Measurements from ENCODE around the gene BCL2.

DNA sequence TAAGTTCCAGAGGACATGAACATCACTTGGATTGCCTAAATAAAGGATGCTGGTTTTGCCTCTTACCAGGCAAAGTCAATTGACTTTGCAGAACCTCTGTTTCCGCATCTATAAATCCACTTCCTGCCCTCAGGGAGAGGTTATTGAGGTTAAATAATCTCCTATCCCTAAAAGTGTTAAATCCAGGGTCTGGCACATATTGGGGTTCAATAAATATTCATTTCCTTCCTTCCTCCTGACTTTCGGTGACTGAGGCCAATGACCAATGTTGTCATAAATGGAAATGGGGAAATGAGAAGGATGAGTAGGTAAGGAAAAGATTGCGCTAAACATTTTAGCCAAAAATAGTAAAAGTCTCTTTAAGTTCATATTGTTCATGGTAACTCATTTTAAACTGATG lies 16.0 kb downstream of the BCL2 start:
- TF ChIP-seq, protein P1, sequence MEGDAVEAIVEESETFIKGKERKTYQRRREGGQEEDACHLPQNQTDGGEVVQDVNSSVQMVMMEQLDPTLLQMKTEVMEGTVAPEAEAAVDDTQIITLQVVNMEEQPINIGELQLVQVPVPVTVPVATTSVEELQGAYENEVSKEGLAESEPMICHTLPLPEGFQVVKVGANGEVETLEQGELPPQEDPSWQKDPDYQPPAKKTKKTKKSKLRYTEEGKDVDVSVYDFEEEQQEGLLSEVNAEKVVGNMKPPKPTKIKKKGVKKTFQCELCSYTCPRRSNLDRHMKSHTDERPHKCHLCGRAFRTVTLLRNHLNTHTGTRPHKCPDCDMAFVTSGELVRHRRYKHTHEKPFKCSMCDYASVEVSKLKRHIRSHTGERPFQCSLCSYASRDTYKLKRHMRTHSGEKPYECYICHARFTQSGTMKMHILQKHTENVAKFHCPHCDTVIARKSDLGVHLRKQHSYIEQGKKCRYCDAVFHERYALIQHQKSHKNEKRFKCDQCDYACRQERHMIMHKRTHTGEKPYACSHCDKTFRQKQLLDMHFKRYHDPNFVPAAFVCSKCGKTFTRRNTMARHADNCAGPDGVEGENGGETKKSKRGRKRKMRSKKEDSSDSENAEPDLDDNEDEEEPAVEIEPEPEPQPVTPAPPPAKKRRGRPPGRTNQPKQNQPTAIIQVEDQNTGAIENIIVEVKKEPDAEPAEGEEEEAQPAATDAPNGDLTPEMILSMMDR (IDR thresholded peaks at IDR 0.05) = no peak
- TF ChIP-seq POLR2AphosphoS5 (IDR thresholded peaks at IDR 0.05; ENCODE audit: insufficient read depth in 1 of 2, low read depth in 1 of 2) = no peak
